HEK293 (cell line): Measurements from ENCODE around the gene PDK4.

Experiments used
- CTCF ChIP-seq: fragments of 450-650 bp; formaldehyde crosslinking; IDR thresholded peaks from 2 replicates; pipeline ENCODE4 v1.5.1; 2016; ENCODE audit warnings: missing biosample characterization, missing genetic modification characterization
- KLF8 ChIP-seq: fragments of 450-650 bp; formaldehyde crosslinking; IDR thresholded peaks from 2 replicates; pipeline ENCODE4 v1.5.1; 2016; ENCODE audit warnings: missing biosample characterization, missing genetic modification characterization
- KLF9 ChIP-seq: fragments of 450-650 bp; formaldehyde crosslinking; IDR thresholded peaks from 2 replicates; pipeline ENCODE4 v1.5.1; 2016; ENCODE audit warnings: missing biosample characterization, missing genetic modification characterization, low read depth
- PBX3 ChIP-seq: sonication (generic); formaldehyde crosslinking; IDR thresholded peaks from 2 replicates; pipeline ENCODE4 v1.8.1; 2022; ENCODE audit warnings: mild to moderate bottlenecking, moderate library complexity, missing genetic modification reagents
- YY1 ChIP-seq: fragments of 450-650 bp; formaldehyde crosslinking; IDR thresholded peaks from 2 replicates; pipeline ENCODE4 v1.5.1; 2018; ENCODE audit warnings: missing biosample characterization, missing genetic modification characterization
- ZBTB1 ChIP-seq: fragments of 450-650 bp; formaldehyde crosslinking; IDR thresholded peaks from 2 replicates; pipeline ENCODE4 v1.5.1; 2016; ENCODE audit warnings: missing biosample characterization, missing genetic modification characterization
- ZFP37 ChIP-seq: fragments of 450-650 bp; formaldehyde crosslinking; IDR thresholded peaks from 2 replicates; pipeline ENCODE4 v1.5.1; 2016; ENCODE audit warnings: missing biosample characterization, missing genetic modification characterization
- ZFP41 ChIP-seq: fragments of 450-650 bp; formaldehyde crosslinking; IDR thresholded peaks from 2 replicates; pipeline ENCODE4 v1.5.1; 2016; ENCODE audit warnings: missing biosample characterization, missing genetic modification characterization, borderline replicate concordance
- ZNF239 ChIP-seq: fragments of 450-650 bp; formaldehyde crosslinking; IDR thresholded peaks from 2 replicates; pipeline ENCODE4 v1.5.1; 2016; ENCODE audit warnings: missing biosample characterization, missing genetic modification characterization
- ZNF274 ChIP-seq, 2 experiments: fragments of 200-500 bp in 1 of 2; fragments of 450-650 bp in 1 of 2; sonication (Bioruptor generic) in 1 of 2; formaldehyde crosslinking in 1 of 2; IDR thresholded peaks; 2 replicates each; pipeline versions ENCODE4 v1.5.1 to v1.6.1; 2014 to 2016; ENCODE audit warnings: borderline replicate concordance in 1 of 2, inconsistent platforms in 1 of 2, low read length in 1 of 2, missing biosample characterization in 1 of 2, missing genetic modification characterization in 1 of 2
- ZNF555 ChIP-seq: fragments of 450-650 bp; formaldehyde crosslinking; conservative IDR thresholded peaks from 2 replicates; pipeline ENCODE4 v1.5.1; 2017; ENCODE audit warnings: missing biosample characterization, mild to moderate bottlenecking, missing genetic modification characterization, inconsistent platforms
- ZNF558 ChIP-seq: fragments of 450-650 bp; formaldehyde crosslinking; IDR thresholded peaks from 2 replicates; pipeline ENCODE4 v1.5.1; 2016; ENCODE audit warnings: missing biosample characterization, missing genetic modification characterization
- ZNF76 ChIP-seq: fragments of 450-650 bp; formaldehyde crosslinking; IDR thresholded peaks from 2 replicates; pipeline ENCODE4; 2016; ENCODE audit warnings: low read depth, missing biosample characterization, missing genetic modification characterization, borderline replicate concordance

- TF ChIP-seq CTCF (tag by site-specific recombination) (no peak), ZNF555 (tag by site-specific recombination) (no peak), ZFP41 (tag by site-specific recombination) (no peak), YY1 (tag by site-specific recombination) (no peak), KLF8 (tag by site-specific recombination) (no peak), KLF9 (no peak), ZNF274 (IDR thresholded peaks at IDR 0.05; ENCODE audit: low read length) (no peak), ZNF274 (tag by site-specific recombination; IDR thresholded peaks at IDR 0.05; ENCODE audit: borderline replicate concordance) (no peak), ZNF239 (tag by site-specific recombination) (no peak), ZNF558 (tag by site-specific recombination) (no peak), ZBTB1 (tag by site-specific recombination) (no peak), ZFP37 (tag by site-specific recombination) (no peak), PBX3 (CRISPR knock-in tag) (no peak), ZNF76 (no peak)
These were observed 52.1 kb downstream of the PDK4 start for GRCh38 chr7:95544171-95544570.
